Stimulated activated CD4-positive, alpha-beta T cell treated with anti-CD3 and anti-CD28 coated beads, Interleukin-1b, Interleukin-23, amount 100 ng/mL, for 1 hour (primary cell): ENCODE results near the gene WWOX.

Experiments
- DNase-seq, 2 donors: peaks; one replicate each; pipeline ENCODE4 v3.0.0-alpha.2; 2020; ENCODE audit warnings: low read depth in 2 of 2

Gene WWOX

DNA sequence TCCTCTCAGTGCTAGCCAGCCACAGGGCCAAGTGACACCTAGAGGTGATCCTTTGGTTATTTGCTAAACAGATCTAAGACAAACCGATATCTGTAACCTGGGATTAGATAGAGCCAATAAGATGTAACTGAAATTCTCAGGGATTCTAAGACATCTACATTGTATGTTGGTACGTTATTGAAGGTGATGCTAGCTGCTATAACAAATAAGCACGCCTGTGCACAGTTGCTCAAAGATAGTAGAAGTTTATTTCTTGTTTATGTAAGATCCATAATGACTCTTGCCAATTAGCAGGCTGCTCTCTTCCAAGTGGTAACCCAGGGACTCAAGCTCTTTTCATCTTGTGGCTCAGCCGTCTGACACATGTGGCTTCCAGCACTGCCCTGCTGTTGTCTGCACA lies 370.3 kb downstream of the WWOX start:
- DNase-seq: no peak

DNA sequence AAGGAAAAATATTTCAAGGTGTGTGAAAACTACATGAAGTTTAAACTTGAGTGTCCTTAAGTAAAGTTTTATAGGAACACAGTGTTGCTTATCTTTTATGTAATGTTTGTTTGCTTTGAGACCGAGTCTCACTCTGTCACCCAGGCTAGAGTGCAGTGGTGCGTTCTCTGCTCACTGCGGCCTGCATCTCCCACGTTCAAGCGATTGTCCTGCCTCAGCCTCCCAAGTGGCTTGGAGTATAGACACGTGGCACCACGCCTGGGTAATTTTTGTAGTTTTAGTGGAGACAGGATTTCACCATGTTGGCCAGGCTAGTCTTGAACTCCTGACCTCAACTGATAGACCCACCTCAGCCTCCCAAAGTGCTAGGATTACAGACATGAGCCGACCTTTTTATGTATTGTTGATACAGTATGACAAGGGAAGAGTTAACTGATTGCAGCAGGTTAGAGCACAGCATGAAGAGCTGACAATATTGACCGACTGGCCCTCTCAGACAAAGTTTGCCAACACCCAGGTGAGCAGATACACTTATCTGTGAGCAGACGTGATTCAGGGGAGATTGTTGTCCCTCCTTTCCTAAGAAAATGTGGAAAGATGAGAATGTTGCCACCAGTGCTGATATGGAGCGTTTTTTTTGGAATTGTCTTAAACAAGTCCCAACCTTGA lies 373.7 kb downstream of the WWOX start:
- no peak for DNase-seq

DNA sequence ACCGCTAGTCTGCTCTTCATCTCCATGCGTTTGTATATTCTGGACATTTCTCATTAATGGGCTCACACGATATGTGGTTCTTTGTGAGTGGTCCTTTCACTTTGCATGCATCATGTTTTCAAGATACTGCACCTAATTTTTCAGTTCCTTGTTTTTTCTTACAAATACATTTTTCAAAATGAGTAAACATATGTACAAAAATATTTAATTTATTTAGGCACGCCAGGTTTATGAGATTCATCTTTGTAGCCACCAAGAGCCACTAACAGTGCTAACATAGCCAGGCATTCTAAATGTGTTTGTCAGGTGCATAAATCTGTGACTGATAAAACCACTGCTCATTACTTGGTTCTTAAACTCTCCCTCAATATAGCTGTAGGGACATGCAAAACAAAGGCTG lies 375.3 kb downstream of the WWOX start:
- DNase-seq: no peak

DNA sequence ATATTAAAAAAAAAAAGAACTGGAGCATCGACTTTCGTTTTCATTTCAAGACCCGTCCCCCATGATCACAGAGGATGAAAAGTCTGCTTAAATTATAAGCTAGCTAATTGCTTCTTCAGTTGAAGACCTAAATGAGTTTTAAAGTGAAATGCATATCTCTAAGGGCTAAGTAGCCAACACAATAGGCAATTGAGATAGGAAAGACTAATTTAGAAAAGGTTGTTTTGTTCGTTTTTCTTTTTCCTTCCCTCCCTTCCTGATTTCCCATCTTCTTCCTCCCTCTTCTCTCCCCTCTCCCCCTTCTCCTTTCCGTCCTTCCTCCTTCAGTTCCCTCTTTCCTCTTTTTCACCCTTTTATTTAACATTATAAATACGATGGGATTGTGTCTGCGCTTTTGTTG lies 377.2 kb downstream of the WWOX start:
- no peak for DNase-seq

DNA sequence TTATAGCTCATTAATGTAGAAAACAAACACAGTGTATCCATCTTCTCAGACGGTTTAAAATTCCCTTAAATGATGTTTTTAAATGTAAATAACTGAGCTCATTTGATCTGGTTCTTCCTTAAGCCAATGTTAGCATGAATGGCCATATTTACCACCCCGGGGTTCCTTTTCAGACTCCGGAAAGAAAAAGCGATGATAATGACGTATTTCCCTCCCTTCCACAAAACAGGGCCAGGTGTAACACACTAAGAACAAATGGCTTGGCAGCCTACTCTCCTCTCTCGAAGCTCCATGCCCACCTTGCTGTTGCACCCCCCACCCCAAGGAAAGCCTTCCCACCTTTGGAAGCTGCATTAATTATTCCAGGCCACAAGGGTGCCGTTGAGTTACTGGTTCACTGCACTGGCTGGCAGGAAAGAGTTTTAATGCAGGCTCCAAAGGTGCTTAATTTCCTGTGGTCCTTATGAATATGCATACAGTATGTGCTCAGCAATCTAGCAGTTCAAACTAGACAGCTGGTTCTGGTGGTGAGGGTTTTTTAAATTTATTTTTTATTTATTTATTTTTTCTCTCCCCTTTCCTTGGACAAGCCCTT lies 378.9 kb downstream of the WWOX start:
- no peak for DNase-seq

DNA sequence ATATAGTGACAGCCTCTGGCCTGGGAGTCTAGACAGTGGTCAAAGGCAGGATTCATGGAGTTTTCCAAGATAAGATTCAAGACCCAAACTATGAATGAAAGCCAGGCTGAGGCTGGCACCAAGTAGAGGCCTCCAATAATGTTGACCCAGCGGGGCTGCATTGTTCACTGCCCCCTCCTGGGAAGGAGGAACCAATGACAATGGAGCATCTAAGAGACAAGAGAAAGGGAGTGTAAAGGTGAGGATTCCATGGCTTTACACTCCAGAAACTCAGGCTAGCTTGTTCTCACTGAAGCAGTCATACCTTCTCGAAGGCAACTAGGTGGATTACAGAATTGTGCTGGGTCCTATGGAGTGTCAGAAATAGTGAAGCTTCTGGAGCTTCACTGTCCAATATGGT lies 380.3 kb downstream of the WWOX start:
- DNase-seq: no peak

DNA sequence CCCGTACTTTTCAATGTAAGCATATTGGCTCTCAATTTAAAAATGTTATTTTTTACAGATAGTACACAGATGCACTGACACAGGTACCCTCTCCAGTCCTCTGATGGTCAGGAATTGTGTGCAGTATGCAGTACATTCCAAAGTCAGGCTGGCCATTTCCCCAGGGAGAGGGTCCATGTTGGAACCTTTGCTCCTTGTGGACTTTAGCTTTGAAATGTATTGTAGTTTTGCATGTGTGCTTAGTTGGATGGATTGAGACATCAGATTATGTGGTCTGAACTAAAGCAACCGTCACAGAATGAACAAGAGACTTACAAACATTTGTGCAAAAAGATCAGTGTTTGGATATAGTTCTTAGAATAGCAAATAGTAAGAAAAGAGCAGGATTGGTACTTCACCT lies 381.1 kb downstream of the WWOX start:
- DNase-seq: no peak

DNA sequence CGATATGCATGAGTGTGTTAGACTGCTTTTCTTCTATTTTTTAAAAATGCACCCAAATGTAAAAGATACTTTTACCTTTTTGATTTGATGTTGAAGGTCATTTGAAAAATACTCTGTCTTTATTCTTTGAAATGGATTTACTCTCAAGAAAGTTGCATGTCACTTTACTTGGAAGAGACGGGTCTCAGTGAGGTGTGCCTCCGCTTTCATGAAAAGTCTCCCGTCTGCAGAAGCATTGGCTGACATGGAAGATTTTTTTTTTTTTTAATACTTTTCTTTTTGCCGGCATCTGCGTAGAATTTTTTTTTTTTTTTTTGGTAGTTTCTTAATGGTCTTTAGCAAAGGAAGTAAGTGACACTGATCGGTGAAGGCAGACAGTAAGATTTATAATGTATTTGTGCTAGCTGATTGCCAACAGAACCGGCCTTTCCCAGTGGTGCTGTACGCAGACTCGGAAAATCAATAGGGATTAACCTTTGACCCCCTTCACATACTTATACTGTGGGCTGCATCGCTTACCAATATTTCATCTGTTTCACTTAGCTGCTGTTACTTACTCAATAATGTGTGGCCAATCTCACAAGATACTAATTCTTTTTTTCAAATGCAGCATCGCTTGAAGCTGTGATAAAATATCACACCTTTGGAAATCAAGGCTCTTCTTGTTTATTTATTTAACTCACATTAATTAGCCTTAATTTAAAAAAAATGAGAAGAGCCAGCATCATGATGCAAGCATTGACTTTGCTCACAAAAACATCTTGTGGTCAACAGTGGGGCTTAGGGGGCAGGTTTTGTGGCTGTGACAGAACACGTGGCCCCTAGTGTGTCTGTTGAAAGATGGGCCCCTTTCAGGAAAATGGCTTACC lies 383.9 kb downstream of the WWOX start:
- DNase-seq: no peak

DNA sequence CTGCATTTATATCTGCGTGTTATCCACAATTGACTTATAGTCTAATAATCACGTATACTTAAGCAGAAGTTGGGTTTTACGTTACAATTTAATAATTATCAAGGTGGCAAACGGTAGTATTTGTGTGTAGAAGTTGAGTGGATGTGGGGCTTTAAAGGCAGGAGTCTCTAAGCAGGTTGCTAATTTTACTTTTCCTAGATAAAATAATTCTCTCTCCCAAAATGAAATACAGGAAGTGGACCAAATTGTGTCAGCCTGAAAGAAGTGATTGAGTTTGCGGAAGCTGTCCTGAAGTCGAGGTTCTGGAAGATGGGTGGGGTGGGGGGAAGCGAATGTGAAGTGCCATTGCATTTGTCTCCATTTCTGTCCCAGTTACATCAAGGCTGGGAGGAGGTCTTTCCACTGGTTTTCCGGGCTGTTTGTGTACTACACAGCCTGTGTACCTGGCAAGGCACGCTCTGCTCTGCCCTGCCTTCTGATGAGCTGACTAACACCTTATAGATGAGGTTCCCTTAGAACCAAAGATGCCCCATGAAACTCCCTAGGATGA lies 385.1 kb downstream of the WWOX start:
- DNase-seq: no peak

DNA sequence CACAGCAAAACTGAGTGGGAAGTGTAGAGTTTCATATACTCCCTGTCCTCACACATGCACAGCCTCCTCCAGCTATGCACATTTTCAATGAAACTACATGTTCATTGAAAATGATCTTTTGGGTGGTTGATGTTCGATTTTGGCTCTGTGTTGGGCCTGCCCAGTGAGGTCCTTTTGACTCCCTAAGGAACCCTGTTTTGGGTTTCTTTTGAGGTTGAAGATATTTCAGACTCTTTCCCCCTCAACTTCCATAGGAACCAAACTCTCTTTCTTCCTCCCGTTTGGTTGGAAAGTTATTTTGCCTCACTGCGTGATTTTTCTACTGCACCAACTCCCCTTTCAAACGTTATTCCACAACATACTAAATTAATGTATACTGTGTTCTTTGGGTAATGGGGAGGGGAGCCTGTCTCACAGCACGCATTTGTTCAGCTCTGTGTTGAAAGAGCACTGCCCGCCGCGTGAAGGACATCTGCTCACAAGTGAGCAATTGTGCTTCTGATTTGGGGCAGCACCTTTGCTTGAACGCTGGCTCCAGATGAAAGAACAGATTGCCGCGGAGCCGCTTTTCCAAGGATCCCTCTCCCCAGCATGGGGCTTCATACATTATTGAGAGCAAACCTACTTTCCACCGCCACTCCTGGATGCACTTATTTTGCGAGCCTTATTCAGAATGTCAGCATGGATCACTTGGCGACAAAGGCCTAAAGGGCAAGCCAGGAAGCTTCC lies 385.9 kb downstream of the WWOX start:
- no peak for DNase-seq

DNA sequence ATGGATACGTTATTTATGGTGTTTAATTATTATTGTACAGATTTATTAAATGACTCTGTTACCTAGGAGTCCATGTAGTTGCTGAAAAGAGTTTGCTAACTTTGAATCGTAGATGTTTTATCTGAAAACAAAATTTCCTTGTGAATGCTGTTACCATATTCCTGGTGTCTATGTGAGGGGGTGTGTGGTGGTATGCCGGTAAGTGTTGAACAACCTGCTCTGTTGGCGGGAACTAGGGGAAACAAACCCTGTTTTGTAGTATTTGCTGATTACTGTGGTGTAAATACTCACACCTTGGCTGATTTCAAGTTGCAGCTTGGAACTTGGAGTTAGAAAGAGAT lies 386.4 kb downstream of the WWOX start:
- no peak for DNase-seq

DNA sequence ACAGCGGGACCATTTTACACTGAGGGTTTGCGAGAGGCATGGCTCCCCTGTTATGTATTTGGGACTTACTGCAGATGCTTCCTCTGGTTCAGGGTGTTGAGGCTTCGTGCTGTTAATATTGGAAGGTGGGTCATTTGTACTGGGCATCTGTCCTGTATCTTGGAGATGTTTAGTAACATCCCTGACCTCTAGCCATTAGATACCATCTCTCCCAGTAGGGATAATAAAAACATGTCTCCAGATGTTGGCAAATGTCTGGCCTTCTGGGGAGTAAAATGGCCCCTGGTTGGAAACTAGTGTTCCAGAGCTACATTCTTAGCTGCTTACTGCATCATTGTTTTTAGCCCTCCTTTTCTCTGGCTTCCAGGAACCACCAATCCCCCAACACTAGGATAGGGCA lies 388.0 kb downstream of the WWOX start:
- no peak for DNase-seq

DNA sequence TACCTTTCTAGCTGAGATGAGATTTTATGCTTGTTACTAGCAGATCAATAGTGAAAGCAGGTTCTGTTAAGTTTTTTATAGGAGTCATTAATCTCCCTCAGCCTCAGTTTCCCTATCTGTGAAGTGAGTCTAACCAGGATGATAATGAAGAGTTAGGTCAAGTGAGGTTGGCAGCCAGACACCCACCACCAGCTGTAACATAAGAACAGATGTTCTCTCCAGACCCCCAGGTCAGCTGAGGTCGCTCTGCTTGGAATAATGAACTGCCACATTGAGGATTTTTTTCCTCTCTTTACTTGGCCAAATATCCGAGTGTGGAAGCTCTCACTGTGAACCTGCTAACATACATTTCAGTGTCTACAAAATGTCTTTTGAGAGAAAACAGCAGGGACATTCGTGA lies 389.6 kb downstream of the WWOX start:
- no peak for DNase-seq

DNA sequence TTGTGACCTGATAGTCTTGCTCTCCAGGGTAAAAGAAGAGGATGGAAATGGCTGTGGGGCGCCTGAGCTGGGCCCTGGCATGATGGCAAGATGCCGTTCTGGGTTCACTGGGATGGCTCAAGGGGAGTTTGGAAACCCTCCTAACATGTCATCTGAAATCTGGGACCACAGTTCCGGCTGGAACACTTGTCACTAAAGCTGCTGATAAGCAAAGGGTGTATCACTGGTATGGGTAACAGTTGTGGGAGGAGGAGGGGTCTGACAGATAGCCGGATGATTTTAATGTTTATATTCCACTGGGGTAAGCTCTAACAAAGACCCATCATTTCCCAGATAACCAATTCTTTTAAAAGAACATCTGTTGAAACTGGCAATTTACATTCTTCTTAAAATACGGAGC lies 390.2 kb downstream of the WWOX start:
- DNase-seq: no peak

DNA sequence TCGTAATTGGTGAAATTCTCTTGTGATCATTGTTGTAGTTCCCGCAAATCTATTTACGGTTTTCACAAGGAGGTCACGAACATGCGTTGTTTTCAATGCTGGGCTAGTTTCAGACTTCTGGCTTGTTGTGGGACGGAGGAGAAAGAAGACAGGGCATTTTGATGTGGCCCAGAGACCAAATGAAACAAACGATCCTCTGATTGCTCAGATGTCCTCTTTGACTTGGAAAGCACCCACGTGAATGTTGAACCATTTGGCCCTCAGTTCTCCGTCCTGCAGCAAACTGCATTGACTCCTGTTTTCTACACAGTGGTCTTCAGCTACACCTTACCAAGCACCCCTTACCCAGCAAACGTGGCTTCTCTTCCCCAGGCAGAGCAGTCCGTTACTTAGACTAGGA lies 391.0 kb downstream of the WWOX start:
- no peak for DNase-seq

DNA sequence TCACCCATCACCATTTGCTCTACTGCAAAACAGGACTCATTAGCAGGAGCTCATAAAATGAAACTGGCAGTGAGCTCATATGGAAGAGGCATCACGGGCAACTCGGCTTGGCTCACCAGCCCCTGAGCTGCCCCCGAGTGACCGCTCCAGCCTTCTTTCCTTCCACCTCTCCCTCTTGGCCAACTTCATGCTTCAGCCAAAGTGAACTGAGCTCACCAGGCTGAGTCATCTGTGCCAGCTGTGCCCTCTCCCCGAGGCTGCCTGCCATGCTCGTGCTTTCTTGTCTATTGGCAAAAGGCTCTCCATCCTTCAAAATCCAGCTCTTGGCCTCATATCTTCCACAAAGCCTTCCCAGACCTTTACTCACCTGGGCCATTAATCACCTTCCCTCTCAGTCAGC lies 391.4 kb downstream of the WWOX start:
- no peak for DNase-seq

DNA sequence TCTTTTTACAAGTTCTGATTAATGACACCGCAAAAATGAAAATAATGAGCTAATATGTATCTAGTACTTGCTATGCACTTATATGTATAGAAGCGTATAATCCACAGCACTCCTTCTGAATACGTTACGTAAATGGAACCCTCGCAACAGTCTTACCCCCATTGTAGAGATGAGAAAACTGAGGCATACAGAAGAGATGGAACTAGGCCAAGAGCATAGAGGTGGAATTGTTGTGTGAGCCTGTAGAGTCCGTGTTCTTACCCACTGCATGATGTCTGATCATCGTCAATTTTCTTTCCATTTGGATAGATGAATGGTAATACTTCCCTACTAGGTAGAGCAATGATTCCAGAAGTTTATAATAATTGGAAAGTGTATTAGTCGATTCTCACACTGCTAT lies 394.1 kb downstream of the WWOX start:
- DNase-seq: no peak

DNA sequence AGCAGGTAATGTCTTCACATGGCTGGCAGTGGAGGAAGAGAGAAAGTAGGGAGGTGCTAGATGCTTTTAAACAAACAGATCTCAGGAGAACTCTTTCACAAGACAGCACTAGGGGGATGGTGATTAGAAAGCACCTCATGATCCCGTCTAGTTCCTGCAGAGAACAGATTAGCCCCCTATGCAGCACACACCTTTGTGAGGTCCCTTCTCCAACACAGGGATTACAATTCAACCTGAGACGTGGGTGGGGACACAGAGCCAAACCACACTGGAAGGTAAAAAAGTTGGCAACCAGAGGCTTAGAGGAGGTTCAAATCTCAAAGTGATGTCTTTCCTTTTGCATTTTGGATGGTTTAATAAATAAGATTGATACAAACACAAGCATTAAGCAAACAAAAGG lies 394.7 kb downstream of the WWOX start:
- DNase-seq: no peak

DNA sequence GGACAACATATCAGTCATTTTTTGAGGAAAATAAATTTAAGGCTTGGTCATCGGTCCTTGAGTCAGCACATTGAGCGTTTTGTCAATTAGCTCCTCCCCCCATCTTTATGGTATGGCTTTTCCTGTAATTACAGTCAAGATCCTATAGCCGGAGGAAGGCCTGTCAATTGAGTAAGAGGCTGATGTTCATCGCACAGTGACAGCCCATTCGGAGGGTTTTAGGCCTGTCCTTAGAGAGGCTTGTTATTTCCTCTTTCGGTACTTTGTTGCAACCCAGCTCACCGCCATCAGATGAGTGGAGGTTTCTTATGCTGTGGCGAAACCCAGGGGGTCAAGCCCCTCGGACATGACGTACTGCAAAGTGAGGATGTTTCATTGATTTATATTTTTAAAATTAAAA lies 395.2 kb downstream of the WWOX start:
- DNase-seq: no peak

DNA sequence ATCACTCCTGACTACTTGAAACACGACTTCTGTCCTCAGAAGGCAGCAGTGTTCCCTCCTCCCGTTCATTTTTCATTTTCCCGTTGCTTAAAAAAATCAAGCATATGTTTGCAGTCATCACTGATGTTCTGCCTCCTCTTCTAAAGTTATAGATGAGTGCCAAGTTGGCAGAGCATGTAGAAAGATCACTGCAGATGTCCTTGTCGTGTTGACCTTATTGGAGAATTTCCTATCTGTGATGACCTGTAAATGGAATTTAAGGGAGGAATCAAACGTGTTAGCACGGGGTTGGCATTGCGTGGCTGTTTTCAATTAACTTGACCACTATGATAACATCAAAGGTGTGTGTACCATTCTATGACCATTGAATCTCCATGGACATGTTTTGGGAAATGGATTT lies 396.7 kb downstream of the WWOX start:
- DNase-seq: no peak

DNA sequence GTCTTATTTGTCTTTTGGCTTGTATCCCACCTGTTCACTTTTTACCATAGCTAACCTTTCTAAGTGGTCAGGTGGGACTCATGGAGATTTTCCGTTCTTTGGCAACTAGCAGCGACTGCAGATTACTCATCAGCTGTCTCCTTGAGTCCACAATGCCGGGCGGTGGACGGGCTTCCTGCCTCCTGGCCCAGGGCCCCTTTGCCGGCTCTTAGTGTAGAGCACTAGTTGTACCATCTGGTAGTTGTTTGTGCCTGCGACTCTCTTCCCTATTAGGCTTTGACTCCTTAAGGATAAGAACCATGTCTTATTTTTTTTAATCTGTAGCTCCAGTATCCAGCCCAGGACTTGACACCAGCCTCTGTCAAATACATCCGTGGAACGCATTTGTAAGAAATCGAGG lies 399.9 kb downstream of the WWOX start:
- DNase-seq: no peak

DNA sequence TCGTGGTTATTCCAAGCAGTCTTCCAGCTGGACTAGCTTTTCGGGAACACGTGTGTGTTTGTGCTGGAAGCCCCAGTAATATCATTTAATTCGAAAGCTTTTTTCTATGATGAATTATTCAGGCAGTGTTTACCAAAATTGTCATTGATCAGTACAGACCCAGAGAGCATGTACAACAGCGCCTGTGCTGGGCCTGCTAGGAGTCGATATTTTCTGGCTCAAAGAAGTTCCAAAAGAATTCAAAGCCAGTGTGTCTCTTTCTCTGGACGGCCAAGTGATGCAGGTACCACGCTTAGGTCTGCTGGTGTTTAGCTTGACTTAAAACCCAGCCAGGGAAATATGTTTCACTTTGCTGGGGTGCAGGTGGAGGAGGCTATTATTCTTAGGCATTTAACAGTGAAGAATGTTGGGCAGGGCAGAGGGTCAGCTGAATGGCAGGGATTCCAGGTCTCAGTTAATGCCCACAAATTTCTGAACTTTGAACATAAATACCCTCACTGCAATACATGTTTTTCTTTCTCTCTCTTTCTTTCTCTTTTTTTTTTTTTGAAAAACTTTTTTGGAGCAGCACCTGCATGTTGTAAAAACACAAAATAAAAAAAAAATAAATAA lies 401.3 kb downstream of the WWOX start:
- DNase-seq: no peak
